GM19023 (cell line): ENCODE measurements around the gene GSC2.

Experiments
- ATAC-seq: cut with Tn5 transposase; IDR thresholded peaks from one replicate; pipeline ENCODE4 v1.9.1; 2021; ENCODE audit warnings: mild to moderate bottlenecking, moderate library complexity; ENCODE audit not compliant: unreplicated experiment

The GSC2 gene

DNA sequence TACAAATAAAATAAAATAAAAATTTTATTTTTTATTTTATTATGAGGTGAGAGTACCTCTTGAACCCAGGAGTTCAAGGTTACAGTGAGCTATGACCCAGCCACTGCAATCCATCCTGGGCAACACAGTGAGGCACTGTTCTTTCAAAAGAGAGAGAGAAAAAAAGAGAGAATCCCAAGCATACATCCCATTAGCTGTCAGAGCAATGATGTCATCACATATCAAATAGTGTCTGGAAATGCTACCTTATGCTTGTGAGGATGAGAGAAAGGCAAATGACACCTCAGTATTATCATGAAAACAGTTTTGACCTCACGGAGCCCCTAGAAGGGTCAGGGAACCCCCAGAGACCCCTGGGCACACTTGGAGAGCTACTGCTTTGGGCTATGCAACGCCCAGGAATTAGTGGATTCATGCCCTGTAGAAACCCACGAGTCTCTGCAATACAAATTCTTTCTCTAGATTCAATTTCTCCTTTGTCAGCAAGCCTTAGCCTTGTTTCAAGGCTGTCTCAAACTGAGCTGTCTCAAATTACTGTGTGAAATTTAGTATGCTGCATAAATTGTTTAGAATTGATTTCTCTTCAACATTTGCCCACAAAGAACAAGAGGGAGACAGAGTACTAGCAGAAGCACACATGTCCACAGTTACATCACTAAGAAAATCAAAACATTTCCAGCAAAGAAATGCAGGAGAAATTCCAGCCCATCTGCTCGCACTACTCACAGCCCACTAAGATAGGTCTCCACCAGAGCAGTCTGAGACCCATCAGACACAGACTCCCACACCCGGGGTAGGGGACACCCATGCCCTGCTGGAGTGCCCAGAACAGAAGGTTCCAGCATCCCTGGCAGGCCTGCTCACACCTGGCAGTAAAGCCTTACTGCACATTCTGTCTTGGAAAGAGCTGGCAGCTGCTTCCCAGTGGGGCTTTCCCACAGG lies 45.9 kb downstream of the GSC2 start:
- no peak for ATAC-seq

DNA sequence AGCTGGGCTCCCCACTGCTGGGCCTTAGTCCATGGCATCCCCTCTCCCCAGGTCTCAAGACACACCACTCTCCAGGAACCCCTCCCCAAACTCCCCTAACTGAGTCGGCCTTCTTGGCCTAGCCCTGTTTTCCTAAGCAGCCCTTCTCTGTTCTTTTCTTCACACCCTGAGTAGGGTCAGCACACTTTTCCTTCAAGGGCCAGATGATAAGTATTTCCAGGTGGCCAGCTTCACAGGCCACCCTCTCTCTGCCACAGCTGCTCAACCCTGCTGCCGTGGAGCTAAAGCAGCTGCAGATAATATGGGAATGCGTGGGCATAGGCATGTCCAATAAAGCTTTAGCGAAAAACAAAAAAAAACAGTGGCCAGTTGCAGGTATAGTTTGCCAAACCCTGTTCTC lies 51.9 kb downstream of the GSC2 start:
- ATAC-seq: no peak

DNA sequence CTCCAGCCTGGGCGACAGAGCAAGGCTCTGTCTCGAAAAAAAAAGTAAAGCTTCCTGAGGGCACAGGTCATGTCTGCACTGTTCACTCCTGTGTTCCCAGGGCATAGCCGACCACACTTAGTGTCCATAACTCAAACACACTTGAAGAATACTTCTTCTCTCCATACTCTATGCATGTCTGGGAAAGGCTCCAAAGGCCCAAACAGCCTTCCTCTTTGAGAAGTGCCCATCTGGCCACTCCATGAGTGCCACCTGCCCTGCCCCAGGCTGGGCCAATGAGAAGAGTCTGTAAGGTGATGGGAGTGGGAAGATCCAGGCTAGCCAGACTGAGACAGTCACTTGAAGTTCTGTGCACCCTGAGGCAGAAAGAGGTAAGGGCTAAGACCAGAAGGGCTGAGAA lies 52.6 kb downstream of the GSC2 start:
- no peak for ATAC-seq
